CD4-positive, alpha-beta T cell treated with Interleukin-15 for 1 hour (primary cell): ENCODE results near the gene C10orf105.

Experiments
- DNase-seq: peaks from one replicate; pipeline ENCODE4 v3.0.0-alpha.2; 2020

The C10orf105 gene

DNA sequence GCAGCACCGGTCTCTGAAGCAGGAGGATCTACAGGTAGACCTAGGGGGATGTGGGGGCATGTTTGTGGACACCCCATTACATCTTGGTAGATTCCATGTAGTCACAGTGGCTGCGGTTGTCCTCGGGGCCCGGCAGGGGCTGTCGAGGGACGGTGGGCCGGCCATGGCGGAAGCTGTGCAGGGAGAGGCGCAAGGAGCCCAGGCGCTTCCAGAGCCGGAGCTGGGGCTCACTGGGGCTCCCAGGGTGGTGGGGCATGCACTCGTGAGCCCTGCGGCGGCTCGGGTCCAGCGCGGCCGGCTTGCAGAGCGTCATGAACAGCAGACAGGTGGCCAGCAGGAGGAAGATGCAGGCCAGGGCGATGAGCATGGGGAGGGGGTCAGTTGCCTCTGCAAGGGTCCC is 3.7 kb downstream of the C10orf105 start:
- DNase-seq = no peak

DNA sequence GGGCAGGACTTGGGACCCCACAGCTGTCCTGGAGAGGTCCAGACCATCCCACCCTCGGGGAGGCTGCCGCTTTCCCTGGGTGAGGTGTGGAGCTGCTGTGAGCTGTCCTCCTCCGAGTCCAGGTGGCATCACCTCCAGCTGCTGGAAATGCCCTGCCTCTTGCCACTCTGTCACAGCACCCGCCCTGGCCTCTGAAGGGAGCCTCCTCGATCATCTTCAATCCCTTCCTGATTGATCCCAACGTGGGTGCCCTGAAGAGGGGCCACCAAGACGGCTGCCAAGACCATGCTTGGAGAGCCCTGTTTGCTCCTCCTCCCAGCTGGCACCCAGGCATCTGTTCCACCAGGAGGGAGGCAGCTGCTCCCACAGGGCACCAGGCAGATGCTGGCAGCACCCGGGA is 4.6 kb downstream of the C10orf105 start:
- no peak for DNase-seq

DNA sequence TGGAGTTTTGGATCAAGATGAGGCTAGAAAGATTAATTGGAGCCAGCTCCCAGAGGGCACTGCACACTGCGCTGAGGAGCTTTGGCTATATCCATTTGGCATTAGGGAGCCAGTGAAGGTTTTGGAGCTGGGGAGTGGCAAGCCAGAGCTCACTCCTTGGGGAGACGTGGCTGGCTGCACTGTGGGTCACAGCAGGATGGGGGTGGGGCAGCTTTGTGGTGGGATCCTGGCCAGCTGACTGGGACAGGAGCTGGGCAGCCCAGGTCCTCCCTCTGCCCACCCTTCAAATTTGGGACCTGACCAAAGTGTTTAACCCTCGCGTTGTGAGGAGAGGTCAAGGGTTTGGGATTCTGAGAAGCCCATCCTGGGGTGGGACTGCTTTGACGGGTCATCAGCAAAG is 5.0 kb downstream of the C10orf105 start:
- DNase-seq = no peak

DNA sequence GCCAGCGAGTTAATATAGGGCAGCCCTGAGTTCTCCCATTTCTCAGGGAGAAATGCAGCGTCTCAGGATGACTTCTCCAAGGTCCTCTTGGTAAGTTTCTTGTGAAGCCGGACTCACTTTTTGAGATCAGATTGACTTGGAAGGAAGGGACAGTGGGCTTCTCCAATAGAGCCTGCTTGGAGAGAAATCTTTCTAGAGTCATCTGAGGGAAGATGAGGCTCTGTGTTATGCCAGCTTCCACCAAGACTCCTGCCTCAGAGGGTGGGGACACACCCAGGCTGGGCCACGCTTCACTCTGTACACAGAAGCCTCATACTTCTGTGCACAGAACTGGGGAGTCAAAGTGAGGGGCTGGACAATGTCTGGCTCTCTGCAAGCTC is 5.6 kb downstream of the C10orf105 start:
- no peak for DNase-seq

DNA sequence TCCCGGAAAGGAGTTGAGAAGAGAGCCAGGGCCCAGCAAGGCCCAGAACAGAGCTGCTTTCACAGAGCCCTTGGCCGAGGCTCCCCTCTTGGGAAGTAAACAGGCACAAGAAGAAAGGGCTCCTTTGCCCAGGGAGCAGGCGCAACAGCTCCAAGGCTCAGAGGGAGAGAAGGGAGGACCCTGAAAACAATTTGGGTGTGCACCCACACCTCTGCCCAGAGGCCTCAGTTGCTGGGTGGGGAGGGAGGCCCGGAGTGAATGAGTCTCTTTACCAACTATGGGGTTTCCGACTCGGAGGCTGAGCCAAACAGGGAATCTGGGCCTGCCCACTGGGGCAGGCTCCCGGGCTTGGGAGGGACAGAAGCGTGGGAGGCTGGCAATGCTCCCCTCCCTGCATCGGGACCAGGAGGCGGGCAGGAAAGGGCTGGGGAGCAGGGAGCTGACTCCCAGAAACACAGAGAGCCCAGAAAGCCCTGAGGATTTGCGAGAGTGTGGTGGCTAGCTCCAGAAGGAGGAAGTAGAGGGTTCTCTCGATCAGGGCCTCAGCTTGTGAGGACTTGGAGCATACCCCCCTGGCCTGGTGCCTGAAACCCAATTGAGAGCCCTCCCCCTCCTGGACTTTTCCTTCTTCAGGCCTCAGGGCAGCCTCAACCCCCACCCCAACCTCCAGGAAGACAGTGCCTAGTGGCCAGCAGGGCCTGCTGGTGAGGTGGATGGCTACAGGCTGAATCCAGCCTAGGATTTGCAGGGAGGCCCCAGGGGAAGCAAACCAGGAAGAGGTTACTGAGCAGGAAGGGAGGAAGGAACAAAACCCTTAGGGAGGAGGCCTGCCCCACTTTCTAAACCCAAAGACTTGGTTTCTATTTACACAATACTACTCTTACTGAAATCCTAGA is 6.2 kb downstream of the C10orf105 start:
- peak; percentile 35 for DNase-seq

DNA sequence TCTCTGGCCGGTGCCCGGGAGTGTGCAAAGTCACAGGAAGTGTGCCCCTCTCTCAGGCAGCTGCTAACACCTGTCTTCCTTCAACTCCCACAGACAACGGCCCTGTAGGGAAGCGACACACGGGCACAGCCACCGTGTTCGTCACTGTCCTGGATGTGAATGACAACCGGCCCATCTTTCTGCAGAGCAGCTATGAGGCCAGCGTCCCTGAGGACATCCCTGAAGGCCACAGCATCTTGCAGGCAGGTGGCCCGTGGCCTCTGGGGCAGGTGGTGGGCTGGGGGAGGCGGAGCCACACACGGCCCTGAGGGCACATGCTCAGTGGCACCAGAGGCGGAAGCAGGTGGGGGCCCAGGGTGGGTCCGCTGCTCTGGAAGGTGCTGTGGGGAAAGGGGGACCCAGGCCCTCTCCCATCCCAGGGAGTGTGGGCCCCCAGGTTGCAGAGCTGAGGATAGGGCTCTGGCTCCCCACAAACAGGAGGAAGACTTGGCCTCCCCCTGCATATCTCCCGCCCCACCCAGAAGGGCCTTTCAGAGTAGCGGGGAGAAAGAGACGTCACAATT is 6.9 kb downstream of the C10orf105 start:
- DNase-seq = peak; percentile 45

DNA sequence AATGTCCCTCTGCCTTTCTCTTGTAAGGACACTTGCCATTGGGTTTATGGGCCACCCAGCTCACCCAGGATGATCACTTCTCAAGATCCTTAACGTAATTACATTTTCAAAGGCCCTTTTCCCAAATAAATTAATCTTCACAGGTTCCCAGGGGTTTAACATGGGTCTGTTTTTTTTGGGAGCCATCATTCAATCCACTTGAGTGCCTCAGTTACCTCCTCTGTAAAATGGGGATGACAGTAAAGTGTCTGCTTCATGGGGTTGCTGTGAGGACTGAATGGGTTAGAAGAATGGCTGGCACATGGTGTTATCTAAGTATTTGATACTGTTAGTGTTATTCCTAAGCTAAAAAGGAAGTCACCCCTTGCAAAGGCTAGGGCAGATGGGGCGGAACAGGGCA is 7.4 kb downstream of the C10orf105 start:
- no peak for DNase-seq

DNA sequence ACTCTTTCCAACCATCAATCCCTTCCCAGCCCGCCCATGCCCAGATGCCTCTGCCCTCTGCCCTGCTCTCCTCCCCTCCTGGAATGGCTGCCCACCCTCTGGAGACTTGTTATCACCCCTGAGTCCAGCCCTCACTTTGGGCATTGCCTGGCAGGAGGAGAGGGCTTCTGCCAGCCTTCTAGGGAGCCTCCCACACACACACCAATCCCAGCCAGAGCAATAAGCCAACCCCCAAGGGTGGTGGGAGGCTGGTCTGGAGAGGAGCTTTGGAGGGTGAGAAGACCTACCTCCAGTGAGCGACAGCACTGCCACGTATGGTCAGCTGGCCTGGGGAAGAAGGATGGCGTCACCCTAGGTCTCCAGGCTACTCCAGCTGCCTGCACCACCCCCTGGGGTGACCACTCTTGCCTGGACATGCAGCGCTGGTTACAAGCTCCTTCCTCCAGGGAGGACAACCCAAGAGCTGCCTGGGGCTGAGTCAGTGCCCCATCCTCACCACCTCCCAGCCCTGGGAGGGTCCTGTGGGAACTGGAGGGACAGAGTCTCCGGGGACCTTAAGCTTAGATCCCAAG is 8.4 kb downstream of the C10orf105 start:
- DNase-seq = no peak

DNA sequence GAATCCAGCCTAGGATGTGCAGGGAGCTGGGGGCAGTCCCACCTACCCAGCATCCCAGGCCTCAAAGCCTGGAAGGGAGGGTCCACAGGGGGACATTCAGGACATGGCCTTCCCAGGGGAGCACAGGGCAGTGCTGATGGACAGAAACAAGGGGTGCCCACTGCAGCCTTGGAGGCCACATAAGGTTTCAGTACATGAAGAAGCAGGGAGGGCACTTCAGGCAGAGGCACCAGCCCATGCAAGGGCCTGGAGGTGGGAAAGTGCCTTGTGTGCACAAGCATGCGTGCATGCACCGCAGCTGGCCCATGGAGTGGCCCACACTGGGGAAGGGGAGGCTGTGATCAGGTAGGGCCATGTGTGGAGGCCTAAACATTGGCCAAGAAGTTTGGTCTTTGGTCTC is 9.1 kb downstream of the C10orf105 start:
- DNase-seq = no peak

DNA sequence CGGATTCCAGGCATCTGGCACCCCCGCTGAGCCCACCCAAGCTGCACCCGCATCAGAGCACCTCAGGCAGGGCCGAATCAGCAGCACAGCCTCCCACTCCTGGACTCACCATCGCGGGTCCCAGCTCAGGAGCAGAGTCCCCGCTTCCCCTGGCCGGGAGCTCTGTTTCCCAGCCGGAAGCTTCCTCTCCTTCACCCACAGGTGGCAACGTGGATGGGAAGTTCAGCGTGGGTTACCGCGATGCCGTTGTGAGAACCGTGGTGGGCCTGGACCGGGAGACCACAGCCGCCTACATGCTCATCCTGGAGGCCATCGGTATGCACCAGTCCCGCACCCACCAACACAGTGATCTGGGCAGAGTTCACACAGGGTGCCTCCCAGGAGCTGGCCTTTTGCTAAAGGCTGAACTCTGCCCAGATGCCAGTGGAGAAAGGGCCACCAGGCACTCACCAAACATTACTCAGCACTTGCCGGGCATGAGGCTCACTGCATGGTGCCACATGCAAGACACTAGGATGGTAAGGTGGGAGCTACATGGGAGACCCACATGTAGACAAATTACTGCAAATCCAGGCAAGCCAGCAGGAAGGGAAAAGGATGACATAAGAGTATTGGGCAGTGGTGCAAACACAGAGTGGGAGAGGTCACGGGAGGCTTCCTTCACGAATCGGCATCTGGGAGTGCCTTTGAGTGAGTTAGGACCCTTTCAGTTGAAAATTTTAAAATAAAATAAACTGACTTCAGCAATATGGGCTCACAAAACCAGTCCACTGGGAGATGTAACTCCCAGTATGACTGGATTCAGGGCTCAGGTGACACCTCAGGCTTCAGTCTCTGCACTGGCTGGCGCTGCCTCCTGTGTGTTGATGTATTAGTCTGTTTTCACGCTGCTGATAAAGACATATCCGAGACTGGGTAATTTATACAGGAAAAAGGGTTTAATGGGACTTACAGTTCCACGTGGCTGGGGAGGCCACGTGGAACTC is 10.4 kb downstream of the C10orf105 start:
- no peak for DNase-seq

DNA sequence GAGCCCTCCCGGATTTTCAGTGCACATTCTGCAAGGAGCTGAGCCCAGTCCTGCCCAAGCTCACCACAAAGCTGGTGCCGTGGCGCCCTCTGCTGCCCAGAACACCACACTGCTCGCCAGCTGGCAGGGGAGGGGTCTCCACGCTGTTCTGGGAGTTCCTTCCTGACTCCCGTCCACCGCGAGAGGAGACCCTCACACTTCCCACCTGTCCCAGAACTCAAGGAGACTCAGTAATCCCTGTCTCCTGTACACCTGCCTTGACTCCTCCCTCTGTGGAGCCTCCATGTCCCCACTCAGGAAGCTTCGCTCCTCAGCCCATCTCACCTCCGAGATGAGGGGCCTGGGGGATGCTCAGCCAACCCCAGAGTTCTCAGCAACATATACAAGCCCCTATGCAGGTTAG is 11.3 kb downstream of the C10orf105 start:
- peak; percentile 54 for DNase-seq

DNA sequence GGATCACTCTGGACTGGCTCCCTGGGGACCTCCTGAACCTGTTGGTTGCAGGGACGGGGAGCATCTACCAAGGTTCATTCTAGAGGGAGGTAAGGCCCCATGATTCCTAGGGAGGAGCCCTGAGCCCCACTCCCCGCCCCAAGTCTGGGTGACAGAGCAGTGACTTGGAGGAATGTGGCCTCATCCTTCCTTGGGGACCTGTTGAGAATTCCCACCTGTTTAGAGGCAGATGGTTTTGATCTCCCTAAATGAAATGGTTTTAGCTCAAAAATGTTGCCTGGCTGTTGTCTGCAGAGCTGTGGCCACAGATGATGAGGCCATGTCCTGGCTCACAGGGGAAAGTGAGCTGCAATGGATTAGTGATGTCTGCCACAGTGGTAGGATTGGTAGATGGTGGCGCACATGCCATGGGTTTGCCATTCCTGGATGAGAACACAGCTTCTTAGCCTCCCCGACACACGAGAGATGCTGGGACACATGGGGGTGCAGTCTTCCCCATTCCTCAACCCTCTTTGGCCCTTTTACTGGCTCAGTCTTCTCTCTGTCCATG is 12.3 kb downstream of the C10orf105 start:
- DNase-seq = no peak

DNA sequence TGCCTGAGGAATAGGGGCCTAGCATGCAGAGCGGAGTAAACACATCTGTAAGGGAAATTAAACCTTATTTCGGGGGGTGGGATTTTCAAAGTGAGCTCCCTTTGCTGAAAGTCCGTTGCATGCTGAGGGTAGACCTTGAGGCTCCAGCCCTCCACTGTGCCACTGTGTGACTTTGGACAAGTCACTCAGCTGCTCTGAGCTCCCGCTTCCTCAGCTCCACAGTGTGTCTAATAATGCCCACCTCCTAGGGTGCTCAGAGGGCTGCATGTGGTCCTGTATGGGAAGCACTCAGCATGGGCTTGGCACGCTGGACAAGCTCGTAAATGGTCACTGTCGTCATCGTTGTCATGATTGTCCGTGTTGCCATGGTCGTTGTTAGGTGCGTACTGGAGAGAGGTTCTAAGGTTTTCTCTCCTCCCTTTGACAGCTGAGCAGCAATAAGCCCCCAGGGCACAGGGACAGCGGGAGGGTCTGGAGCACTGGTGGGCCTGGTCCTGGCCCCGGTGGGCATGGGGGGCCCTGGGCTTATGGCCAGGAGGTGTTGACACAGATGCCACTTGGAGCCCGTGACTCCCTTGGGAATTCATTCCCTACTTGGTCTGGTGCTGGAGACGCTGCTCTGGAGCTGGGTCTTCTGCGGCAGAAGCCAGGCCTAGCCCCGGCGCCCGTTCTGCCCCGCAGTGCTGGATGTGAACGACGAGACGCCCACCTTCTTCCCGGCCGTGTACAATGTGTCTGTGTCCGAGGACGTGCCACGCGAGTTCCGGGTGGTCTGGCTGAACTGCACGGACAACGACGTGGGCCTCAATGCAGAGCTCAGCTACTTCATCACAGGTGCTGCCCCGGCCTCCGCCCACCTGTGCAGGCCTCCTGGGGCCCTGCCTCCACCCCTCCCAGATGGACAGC is 13.1 kb downstream of the C10orf105 start:
- DNase-seq = no peak

DNA sequence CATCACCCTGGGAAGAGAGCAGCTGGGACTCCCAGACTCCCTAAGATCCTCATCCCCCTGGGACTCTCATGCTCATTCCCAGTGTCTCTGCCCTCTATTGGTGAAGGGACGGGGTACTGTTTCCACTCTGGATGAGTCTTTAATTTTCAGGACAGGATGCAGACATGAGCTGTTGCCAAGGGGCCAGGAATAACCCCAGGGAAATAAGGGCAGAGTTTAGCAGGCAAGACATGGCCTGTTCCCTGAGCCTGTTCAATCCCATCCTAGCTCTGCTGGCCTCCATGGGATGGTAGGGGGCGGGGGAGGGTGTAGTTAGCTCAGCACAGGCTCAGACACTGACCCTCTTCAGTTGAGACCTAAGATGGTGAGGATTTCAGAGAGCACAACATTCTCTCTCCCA is 14.0 kb downstream of the C10orf105 start:
- no peak for DNase-seq

DNA sequence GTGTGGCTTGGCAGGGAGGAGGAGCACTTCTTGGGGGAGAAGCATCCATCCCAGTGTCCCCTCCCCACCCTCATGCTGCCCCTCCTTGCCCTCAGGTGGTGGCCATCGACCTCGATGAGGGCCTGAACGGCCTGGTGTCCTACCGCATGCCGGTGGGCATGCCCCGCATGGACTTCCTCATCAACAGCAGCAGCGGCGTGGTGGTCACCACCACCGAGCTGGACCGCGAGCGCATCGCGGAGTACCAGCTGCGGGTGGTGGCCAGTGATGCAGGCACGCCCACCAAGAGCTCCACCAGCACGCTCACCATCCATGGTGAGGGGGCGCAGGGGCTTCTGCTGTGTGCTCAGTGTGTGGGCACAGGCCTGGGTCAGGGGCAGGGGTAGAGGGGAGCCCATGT is 14.8 kb downstream of the C10orf105 start:
- DNase-seq = no peak

DNA sequence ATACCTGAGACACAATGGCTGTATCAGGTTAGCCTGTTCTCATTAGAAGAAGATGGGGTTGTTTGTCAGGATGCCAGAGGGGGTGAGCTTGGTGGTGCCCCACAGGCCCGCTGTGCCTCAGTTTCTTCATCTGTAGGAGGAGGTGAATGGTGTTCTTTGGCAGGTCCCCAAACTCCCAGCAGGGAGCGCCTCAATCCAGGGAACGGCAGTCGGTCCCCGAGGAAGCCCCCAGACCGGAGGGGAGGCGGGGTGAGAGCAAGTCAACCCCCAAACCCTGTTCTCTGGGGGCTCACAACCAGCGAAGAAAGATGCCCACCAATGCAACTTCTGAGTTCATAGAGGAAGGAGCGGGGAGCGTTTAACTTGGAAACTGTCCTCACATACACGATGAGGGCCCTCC is 16.0 kb downstream of the C10orf105 start:
- DNase-seq = no peak

DNA sequence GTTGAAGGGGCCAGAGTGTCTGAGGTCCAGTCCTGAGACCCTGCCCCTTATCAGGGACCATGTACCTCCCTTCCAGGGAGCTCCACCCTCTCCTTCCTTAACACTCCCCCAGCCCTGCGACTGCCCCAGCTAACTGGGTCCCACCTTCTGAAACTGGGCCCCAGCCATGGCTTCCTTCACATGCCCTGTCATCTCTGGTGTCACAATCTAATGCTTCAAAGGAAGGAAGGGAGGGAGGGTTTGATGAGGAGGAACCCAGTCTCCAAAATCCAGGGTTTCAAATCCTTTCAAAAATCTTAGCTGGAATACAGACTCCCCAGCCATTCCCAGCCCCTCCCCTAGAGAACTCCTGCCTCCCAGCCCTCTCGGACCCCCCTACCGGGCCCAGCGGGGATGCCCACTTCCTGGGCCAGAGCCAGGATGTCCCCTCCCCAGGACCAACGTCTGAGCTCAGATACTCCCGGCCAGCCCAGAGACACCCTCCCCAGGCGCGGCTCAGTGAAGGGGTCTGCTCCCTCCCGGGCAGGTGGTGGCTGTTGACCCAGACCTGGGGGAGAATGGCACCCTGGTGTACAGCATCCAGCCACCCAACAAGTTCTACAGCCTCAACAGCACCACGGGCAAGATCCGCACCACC is 18.0 kb downstream of the C10orf105 start:
- no peak for DNase-seq

DNA sequence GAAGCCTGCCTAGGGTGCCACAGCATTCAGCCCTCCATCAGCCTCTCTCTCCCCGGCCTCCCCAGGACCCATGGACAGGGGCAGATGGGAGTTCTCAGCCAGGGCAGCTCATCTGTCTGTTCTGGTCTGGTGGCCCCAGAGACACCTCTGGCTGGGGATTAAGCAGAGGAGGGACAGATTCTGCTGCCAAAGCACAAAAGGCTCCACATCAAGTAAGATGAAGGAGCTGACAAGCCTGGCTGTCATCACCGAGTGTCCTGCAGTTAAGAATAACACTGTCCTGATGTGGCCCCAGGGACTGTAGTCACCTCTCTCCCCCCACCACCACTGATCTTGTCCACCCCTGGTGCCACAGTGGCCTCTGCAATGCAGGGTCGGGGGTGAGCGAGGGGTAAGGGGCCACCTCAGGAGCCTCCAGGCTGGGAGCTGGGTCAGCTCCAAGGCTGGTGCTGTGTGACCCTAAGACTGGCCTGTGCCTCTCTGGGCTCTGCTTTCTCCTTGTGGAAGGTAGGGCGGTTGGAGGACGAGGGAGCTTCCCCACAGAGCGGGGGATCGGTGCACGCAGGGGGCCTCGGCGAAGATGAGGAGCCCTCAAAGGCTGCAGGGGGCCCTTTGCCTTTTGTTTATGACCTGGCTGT is 18.7 kb downstream of the C10orf105 start:
- no peak for DNase-seq

DNA sequence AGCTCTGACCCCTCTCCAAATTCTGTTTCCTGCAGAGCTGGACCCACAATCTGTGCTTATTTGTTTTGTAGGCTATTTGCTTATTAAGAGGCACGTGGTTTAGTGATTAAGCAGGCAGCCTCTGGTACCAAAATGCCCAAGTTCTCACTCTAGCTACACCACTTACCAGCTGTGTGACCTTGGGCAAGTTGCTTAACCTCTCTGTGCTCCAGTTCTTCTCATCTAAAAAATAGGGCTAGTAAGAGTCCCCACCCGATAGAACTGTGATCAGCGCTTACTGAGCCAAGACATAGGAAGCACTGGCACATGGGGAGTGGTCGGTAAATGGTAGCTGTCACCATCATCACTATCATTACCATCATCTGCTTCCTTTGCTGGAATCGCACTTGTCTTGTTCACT is 20.8 kb downstream of the C10orf105 start:
- DNase-seq = no peak

DNA sequence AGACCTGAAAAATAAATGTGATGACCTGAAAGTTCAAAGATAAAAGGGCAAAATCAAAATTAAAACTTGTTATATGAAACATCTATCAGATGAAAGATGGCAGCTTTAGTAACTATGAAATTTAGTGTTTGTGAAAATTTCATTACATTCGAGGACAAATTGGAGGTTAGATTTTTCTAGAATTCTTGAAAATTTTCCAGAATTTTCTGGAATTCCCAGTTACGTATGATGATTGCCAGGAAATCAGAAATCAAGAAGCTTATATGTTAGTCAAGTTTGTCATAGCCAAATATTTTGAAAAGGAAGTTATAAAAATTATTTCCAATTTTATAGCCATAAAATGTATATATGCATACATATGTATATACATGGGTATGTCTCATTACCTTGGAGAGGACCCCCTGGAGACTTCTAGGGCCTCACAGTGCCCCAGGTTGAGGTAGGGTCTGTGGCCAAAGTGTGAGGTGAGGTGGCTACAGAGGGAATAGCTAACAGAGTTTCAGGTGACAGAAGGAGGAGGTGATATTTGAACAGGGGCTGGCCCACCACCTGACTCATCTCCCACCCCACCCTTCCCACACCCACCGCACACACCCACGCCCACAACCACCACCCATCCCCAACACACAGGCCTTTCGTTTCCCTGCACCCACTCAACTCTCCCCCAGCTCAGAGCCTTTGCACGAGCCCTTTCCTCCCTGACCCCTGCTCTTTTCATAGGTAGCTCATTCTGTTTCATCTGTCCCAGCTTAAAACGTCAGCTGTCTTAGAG is 21.5 kb downstream of the C10orf105 start:
- DNase-seq = peak; percentile 42
